ENCODE results near the gene ZBTB25. TPM values are rescaled to one million over a fixed set of nuclear protein-coding genes. Genes with fewer than 3 reads are reported as not detected.

The ZBTB25 gene, protein sequence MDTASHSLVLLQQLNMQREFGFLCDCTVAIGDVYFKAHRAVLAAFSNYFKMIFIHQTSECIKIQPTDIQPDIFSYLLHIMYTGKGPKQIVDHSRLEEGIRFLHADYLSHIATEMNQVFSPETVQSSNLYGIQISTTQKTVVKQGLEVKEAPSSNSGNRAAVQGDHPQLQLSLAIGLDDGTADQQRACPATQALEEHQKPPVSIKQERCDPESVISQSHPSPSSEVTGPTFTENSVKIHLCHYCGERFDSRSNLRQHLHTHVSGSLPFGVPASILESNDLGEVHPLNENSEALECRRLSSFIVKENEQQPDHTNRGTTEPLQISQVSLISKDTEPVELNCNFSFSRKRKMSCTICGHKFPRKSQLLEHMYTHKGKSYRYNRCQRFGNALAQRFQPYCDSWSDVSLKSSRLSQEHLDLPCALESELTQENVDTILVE
- total RNA-seq (10 to 100 TPM; 56.8 to 58.1 TPM), total RNA-seq (29.0 to 259 (median 125) reads per million in 172 experiments)
- polyA plus RNA-seq (2013, experiment 1 of 2) = 31.9 TPM
- polyA plus RNA-seq (2013, experiment 2 of 2) = 41.9 TPM

DNA sequence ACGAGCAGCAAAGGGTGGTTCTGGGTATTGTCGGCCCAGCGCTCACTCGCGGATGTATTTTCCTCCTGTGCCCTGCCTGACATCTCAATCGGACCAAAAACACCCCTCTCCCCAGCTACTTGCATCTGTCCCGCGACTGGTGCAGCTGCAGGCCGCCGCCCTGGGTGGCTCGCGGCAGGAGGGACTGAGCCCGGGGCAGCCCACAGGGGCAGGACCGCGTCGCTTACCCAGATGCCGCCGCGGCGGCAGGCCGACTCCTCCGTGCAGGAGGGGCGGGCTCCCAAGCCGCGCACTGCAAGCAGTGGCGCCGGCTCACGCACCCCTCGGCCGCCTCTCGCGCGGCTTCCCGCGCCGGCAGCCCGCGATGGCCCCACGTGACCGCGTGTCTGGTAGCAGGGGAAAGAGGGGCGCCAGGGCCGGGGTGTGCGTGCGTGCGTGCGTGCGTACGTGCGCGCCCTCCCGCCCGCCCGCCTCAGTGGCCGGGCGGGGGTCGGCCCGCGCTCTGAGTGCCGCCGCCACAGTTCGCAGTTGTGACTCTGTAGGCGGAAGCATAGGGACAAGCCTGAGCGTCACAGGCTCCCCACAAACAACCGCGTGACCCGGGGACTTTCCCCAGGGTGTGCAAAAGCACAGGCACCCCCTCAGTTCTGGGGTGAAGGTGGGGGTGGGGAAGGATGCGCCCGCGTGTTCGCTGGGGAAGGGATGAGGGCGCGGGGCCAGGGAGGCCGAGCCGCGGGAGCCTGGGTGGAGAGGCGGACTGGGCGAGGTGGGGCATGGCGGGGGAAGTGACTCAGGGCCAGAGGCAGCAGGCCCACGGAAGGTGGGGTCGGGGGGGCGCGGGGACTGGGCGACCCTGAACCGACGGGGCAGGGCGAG is at the start of gene ZBTB25:
TSS of gene ZBTB25 (minus strand) at position 405 of the 876 bp plus-strand sequence. CDS start 13,305 bp downstream, outside the sequence.
- DNase-seq (peak; percentile 91 to 100 (median 94)), ATAC-seq (ENCODE audit: poor library complexity) (peak; percentile 64)
- Histone ChIP-seq H3K27ac (ENCODE audit: low read depth in 1 of 2, low read length in 2 of 2) (peak within 1 kb of the TSS; percentile 100), H3K36me3 (ENCODE audit: insufficient read depth, low read length) (peaks cover 5% of the 10 kb centered on the region), H3K27me3 (ENCODE audit: control insufficient read depth in 1 of 2, insufficient read depth in 2 of 2, low read length in 2 of 2) (no peaks in the 10 kb centered on the region), H3K4me3 (ENCODE audit: low read length) (peak within 1 kb of the TSS; percentile 96), H3K4me1 (ENCODE audit: insufficient read depth, low read length) (peaks cover 60% of the 10 kb centered on the region), H3K9me3 (ENCODE audit: control insufficient read depth in 1 of 2, insufficient read depth in 1 of 2, low read length in 2 of 2) (no peaks in the 10 kb centered on the region)
- Mint-ChIP-seq H3K4me3 (peak within 1 kb of the TSS; percentile 100), H3K36me3 (ENCODE audit: low read depth) (peaks cover 55% of the 10 kb centered on the region), H3K9me3 (no peaks in the 10 kb centered on the region), H3K27me3 (peaks cover 4% of the 10 kb centered on the region), H3K4me1 (ENCODE audit: low read depth) (peaks cover 77% of the 10 kb centered on the region), H3K27ac (peak within 1 kb of the TSS; percentile 100)
- ChIA-PET POLR2A (interaction anchor here (0.6 to 6.5 kb wide), 28 partner anchors 8 to 862 kb away, joined by 3 to 112 read pairs (median 6); partner anchors contain the start of genes AKAP5, CHURC1, HSPA2 and MTHFD1), CTCF (interaction anchor here (1.3 to 3.2 kb wide), 3 partner anchors 8 to 25 kb away, joined by 3 to 44 read pairs (median 8); no protein-coding TSS in a partner anchor)
- TF ChIP-seq, protein P1, sequence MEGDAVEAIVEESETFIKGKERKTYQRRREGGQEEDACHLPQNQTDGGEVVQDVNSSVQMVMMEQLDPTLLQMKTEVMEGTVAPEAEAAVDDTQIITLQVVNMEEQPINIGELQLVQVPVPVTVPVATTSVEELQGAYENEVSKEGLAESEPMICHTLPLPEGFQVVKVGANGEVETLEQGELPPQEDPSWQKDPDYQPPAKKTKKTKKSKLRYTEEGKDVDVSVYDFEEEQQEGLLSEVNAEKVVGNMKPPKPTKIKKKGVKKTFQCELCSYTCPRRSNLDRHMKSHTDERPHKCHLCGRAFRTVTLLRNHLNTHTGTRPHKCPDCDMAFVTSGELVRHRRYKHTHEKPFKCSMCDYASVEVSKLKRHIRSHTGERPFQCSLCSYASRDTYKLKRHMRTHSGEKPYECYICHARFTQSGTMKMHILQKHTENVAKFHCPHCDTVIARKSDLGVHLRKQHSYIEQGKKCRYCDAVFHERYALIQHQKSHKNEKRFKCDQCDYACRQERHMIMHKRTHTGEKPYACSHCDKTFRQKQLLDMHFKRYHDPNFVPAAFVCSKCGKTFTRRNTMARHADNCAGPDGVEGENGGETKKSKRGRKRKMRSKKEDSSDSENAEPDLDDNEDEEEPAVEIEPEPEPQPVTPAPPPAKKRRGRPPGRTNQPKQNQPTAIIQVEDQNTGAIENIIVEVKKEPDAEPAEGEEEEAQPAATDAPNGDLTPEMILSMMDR (IDR thresholded peaks at IDR 0.05) = no peak
- intact Hi-C loops (cut with DNase I, micrococcal nuclease) = loop anchor here (2.0 to 10.0 kb wide), 6 partner anchors 37 to 859 kb away; partner anchors contain the start of genes MAX (in 2 of the 2), MTHFD1 (in 2 of the 2), WDR89 (in 2 of the 2) and CHURC1 (in 1 of the 2)

DNA sequence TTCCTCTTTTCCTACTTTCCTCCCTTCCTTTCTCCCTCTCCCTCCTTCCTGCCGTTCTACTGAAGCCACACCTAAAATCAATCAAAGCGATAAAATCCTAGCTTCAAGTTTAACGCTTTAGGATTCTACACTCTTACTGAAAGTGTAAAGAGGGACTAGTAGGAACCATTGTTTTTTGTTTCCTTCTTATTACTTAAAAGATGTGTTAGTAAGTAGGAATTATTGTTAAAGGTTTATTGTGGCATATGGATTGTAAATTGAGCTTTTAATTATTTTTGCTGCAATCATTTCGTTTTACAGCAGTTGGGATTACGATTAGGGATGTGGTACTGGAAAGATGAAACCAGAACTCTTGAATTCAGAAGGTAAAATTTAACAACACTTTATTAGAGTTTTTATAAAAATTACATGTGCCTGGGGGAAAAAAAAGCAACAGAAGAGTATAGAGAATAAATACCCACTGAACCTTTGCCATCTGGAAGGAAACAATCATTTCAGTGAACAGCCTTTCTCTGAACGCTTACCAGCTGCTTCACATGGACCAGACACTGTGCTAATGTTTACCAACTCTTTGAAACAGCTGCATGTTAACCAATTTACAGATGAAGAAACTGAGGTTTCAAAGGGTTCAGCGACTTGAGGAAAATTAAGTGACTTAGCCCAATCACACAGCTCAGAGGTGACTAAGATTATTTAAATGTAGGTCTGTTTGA is 47.1 kb upstream of the ZBTB25 start:
- H3K27me3 Mint-ChIP-seq = peaks cover 5% of the 10 kb centered on the region
- no peaks in the 10 kb centered on the region for H3K36me3 Mint-ChIP-seq (ENCODE audit: low read depth)
- H3K9me3 Mint-ChIP-seq = no peaks in the 10 kb centered on the region
- H3K27ac Mint-ChIP-seq = peak overlapping the region; percentile 17
- DNase-seq (no peak), ATAC-seq (ENCODE audit: poor library complexity) (no peak)
- POLR2A ChIA-PET = interaction anchor here (1.0 kb wide), 1 partner anchor 10 kb away, joined by 3 read pairs; the partner anchor contains the start of gene HSPA2
- Histone ChIP-seq H3K36me3 (ENCODE audit: insufficient read depth, low read length) (no peaks in the 10 kb centered on the region), H3K4me3 (ENCODE audit: low read length) (no peak overlapping the region), H3K9me3 (ENCODE audit: control insufficient read depth in 1 of 2, insufficient read depth in 1 of 2, low read length in 2 of 2) (no peaks in the 10 kb centered on the region), H3K27me3 (ENCODE audit: control insufficient read depth in 1 of 2, insufficient read depth in 2 of 2, low read length in 2 of 2) (peaks cover 0 to 3% of the 10 kb centered on the region in 2 experiments), H3K27ac (ENCODE audit: low read depth in 1 of 2, low read length in 2 of 2) (no peak overlapping the region), H3K4me1 (ENCODE audit: insufficient read depth, low read length) (peaks cover 12% of the 10 kb centered on the region)
- intact Hi-C loops (cut with DNase I, micrococcal nuclease) = no loop called here
- H3K4me1 Mint-ChIP-seq (ENCODE audit: low read depth) = peaks cover 19% of the 10 kb centered on the region
- TF ChIP-seq, protein P1 (IDR thresholded peaks at IDR 0.05) = no peak
- CTCF ChIA-PET = interaction anchor here (1.2 to 1.9 kb wide), 2 partner anchors 11 to 40 kb away, joined by 4 to 11 read pairs; partner anchors contain the start of gene HSPA2
- peak overlapping the region; percentile 80 for H3K4me3 Mint-ChIP-seq

Measured in CD4-positive, alpha-beta T cell (primary cell).